Measurements from ENCODE around the gene OMP. TPM values are rescaled to one million over a fixed set of nuclear protein-coding genes. Genes with fewer than 3 reads are reported as not detected.

The OMP gene
- total and polyA plus RNA-seq, 2 of the 13 experiments (the other 11 are each of a cell fraction or from before 2014, with no cell fraction given): not detected

GRCh38 chr11:77095551-77096490, 6.8 kb upstream of the OMP start (continued):
- TF ChIP-seq TFDP2 (CRISPR knock-in tag; IDR thresholded peaks at IDR 0.05): peak; percentile 46
- peak; percentile 60; the same call in 1 of the 2 replicates for TF ChIP-seq ZBTB7A (CRISPR knock-in tag; IDR thresholded peaks at IDR 0.05)
- TF ChIP-seq TBX2 (CRISPR knock-in tag; IDR thresholded peaks at IDR 0.05; ENCODE audit: borderline replicate concordance): peak; percentile 88
- peak; percentile 89 for TF ChIP-seq ZBTB7B (CRISPR knock-in tag; IDR thresholded peaks at IDR 0.05)
- TF ChIP-seq ELF4 (CRISPR knock-in tag; IDR thresholded peaks at IDR 0.05; ENCODE audit: borderline replicate concordance): peak; percentile 54; the same call in 1 of the 2 replicates
- TF ChIP-seq ETS1 (CRISPR knock-in tag; IDR thresholded peaks at IDR 0.05): 0 out of 2 replicates have a peak, but pooled peaks have one; percentile 43
- TF ChIP-seq ZFX (CRISPR knock-in tag; IDR thresholded peaks at IDR 0.05; ENCODE audit: low read depth): peak; percentile 97
- TF ChIP-seq NCOA2 (CRISPR knock-in tag; IDR thresholded peaks at IDR 0.05): peak; percentile 66
- TF ChIP-seq CEBPG (CRISPR knock-in tag; IDR thresholded peaks at IDR 0.05): peak; percentile 57
- peak; percentile 30; the same call in 1 of the 2 replicates for TF ChIP-seq ARID5B (CRISPR knock-in tag; IDR thresholded peaks at IDR 0.05)
- TF ChIP-seq ZNF30 (CRISPR knock-in tag; IDR thresholded peaks at IDR 0.05): no peak
- no peak for TF ChIP-seq SNAPC5 (CRISPR knock-in tag; IDR thresholded peaks at IDR 0.05; ENCODE audit: borderline replicate concordance)
- TF ChIP-seq NR2F6 (IDR thresholded peaks at IDR 0.05): peak; percentile 49; the same call in 1 of the 2 replicates
- peak; percentile 69 for TF ChIP-seq NR2F6 (CRISPR knock-in tag; IDR thresholded peaks at IDR 0.05)
- peak; percentile 92 for TF ChIP-seq ZMYM3 (CRISPR knock-in tag; IDR thresholded peaks at IDR 0.05)
- TF ChIP-seq FOXK1 (CRISPR knock-in tag; IDR thresholded peaks at IDR 0.05; ENCODE audit: borderline replicate concordance, low read depth): 0 out of 2 replicates have a peak, but pooled peaks have one; percentile 14
- TF ChIP-seq U2AF1 (optimal IDR thresholded peaks at IDR 0.05; ENCODE audit: low read depth, low read length): no peak
- TF ChIP-seq CEBPZ (IDR thresholded peaks at IDR 0.05; ENCODE audit: low read length): no peak
- TF ChIP-seq RFXAP (CRISPR knock-in tag; IDR thresholded peaks at IDR 0.05; ENCODE audit: borderline replicate concordance): peak; percentile 63; the same call in 1 of the 2 replicates

All from HepG2 (cell line).